ENCODE measurements around the gene ARMC2. TPM values are rescaled to one million over a fixed set of nuclear protein-coding genes. Genes with fewer than 3 reads are reported as not detected.

Gene ARMC2
- total RNA-seq, 1 experiment from 2014 or later, result 12.6 TPM

GRCh38 chr6:108987156-108987555 is 138.9 kb downstream of the ARMC2 start:
- Histone ChIP-seq H3K27ac (ENCODE audit: low read depth, low read length, poor library complexity, severe bottlenecking) (no peak overlapping the region), H3K27me3 (replicated peaks; ENCODE audit: insufficient read depth, low read depth, low read length, poor library complexity) (no peaks in the 10 kb centered on the region), H3K4me3 (ENCODE audit: low read depth, low read length, poor library complexity, severe bottlenecking) (no peak overlapping the region), H3K4me1 (ENCODE audit: insufficient read depth, low read length, poor library complexity, severe bottlenecking) (no peaks in the 10 kb centered on the region), H3K36me3 (ENCODE audit: insufficient read depth, low read length, poor library complexity, severe bottlenecking) (no peaks in the 10 kb centered on the region), H3K9me3 (ENCODE audit: low read depth, low read length, poor library complexity, severe bottlenecking) (no peaks in the 10 kb centered on the region)
- TF ChIP-seq EZH2 (IDR thresholded peaks at IDR 0.05; ENCODE audit: borderline replicate concordance, low read depth, low read length, poor library complexity, severe bottlenecking), result no peak
- TF ChIP-seq, protein P1, sequence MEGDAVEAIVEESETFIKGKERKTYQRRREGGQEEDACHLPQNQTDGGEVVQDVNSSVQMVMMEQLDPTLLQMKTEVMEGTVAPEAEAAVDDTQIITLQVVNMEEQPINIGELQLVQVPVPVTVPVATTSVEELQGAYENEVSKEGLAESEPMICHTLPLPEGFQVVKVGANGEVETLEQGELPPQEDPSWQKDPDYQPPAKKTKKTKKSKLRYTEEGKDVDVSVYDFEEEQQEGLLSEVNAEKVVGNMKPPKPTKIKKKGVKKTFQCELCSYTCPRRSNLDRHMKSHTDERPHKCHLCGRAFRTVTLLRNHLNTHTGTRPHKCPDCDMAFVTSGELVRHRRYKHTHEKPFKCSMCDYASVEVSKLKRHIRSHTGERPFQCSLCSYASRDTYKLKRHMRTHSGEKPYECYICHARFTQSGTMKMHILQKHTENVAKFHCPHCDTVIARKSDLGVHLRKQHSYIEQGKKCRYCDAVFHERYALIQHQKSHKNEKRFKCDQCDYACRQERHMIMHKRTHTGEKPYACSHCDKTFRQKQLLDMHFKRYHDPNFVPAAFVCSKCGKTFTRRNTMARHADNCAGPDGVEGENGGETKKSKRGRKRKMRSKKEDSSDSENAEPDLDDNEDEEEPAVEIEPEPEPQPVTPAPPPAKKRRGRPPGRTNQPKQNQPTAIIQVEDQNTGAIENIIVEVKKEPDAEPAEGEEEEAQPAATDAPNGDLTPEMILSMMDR (conservative IDR thresholded peaks at IDR 0.05; ENCODE audit: low read depth, low read length), result no peak
- no peak for DNase-seq (ENCODE audit: low spot score)
- intact Hi-C loops (cut with micrococcal nuclease; ENCODE audit: unreplicated experiment), result no loop called here
- no TSS peak for BruUV-seq (replicated peaks)
- CTCF ChIA-PET, result no interaction called here
- POLR2A ChIA-PET (ENCODE audit: low non-redundant PET), result no interaction called here

DNA sequence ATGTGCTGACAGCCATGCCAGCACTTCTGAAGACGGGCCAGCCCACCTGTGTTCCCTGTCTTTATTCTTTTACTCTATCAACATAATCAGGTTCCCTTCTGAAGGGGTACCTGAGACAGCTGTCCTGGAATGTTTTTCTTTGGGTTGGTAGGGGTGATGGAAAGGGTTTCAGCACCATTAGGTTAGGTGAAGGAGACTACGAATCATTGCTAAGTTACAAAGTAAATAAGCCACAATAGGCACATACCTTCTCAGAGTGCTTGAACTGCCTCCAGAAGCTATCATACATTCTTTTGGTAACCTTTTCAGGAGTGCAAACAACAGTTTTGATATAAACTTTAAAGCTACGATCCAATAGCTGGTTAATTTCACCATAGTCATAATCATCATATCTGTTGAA is 140.1 kb downstream of the ARMC2 start:
- H3K4me1 ChIP-seq (ENCODE audit: insufficient read depth, low read length, poor library complexity, severe bottlenecking), result no peaks in the 10 kb centered on the region
- intact Hi-C loops (cut with micrococcal nuclease; ENCODE audit: unreplicated experiment), result no loop called here
- no peaks in the 10 kb centered on the region for H3K36me3 ChIP-seq (ENCODE audit: insufficient read depth, low read length, poor library complexity, severe bottlenecking)
- ChIA-PET POLR2A (ENCODE audit: low non-redundant PET) (interaction anchor here (0.6 kb wide), 2 partner anchors 73 to 607 kb away, joined by 3 to 5 read pairs; no protein-coding TSS in a partner anchor), CTCF (no interaction called here)
- no peak for TF ChIP-seq EZH2 (IDR thresholded peaks at IDR 0.05; ENCODE audit: borderline replicate concordance, low read depth, low read length, poor library complexity, severe bottlenecking)
- TF ChIP-seq, protein P1 (conservative IDR thresholded peaks at IDR 0.05; ENCODE audit: low read depth, low read length), result no peak
- BruUV-seq (replicated peaks), result no TSS peak
- no peaks in the 10 kb centered on the region for H3K9me3 ChIP-seq (ENCODE audit: low read depth, low read length, poor library complexity, severe bottlenecking)
- no peaks in the 10 kb centered on the region for H3K27me3 ChIP-seq (replicated peaks; ENCODE audit: insufficient read depth, low read depth, low read length, poor library complexity)
- no peak overlapping the region for H3K4me3 ChIP-seq (ENCODE audit: low read depth, low read length, poor library complexity, severe bottlenecking)
- DNase-seq (ENCODE audit: low spot score), result no peak
- no peak overlapping the region for H3K27ac ChIP-seq (ENCODE audit: low read depth, low read length, poor library complexity, severe bottlenecking)

DNA sequence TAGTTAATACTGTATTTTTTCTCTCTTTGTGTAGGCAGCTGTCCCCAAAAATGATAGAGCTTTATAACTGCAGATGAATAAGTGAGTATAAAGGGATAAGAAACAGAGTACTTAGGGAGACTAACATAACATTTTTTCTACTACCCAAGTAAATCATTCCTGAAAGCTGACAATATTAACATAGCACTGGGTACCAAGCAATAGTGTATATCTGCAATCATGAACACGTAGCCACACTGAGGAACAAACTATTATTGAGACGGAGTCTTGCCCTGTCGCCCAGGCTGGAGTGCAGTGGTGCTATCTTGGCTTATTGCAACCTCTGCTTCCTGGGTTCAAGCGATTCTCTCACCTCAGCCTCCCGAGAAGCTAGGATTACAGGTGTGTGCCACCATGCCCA is 140.5 kb downstream of the ARMC2 start:
- no peak overlapping the region for H3K4me3 ChIP-seq (ENCODE audit: low read depth, low read length, poor library complexity, severe bottlenecking)
- no peaks in the 10 kb centered on the region for H3K9me3 ChIP-seq (ENCODE audit: low read depth, low read length, poor library complexity, severe bottlenecking)
- no peaks in the 10 kb centered on the region for H3K27me3 ChIP-seq (replicated peaks; ENCODE audit: insufficient read depth, low read depth, low read length, poor library complexity)
- intact Hi-C loops (cut with micrococcal nuclease; ENCODE audit: unreplicated experiment), result no loop called here
- H3K36me3 ChIP-seq (ENCODE audit: insufficient read depth, low read length, poor library complexity, severe bottlenecking), result no peaks in the 10 kb centered on the region
- POLR2A ChIA-PET (ENCODE audit: low non-redundant PET), result interaction anchor here (0.6 kb wide), 1 partner anchor 607 kb away, joined by 3 read pairs; no protein-coding TSS in a partner anchor
- no TSS peak for BruUV-seq (replicated peaks)
- no peak overlapping the region for H3K27ac ChIP-seq (ENCODE audit: low read depth, low read length, poor library complexity, severe bottlenecking)
- CTCF ChIA-PET, result no interaction called here
- TF ChIP-seq EZH2 (IDR thresholded peaks at IDR 0.05; ENCODE audit: borderline replicate concordance, low read depth, low read length, poor library complexity, severe bottlenecking), result no peak
- TF ChIP-seq, protein P1 (conservative IDR thresholded peaks at IDR 0.05; ENCODE audit: low read depth, low read length), result no peak
- H3K4me1 ChIP-seq (ENCODE audit: insufficient read depth, low read length, poor library complexity, severe bottlenecking), result no peaks in the 10 kb centered on the region
- DNase-seq (ENCODE audit: low spot score), result no peak
